Measurements from ENCODE around the gene ABCB9. TPM values are rescaled to one million over a fixed set of nuclear protein-coding genes. Genes with fewer than 3 reads are reported as not detected.
A peak's percentile ranks its signal among the peaks of the same experiment; 100 is the strongest.
"Not testable (repeated sequence)": the region's sequence is repeated elsewhere in the genome, so short reads cannot be mapped to it uniquely, and the experiment has no call there.

ABCB9 gene
- total RNA-seq, 1 experiment from 2014 or later = 14.7 TPM

- Histone ChIP-seq H3K4me2 (ENCODE audit: low read length) (peak overlapping the region; percentile 70), H3K27me3 (ENCODE audit: insufficient read depth, low read length) (no peaks in the 10 kb centered on the region), H3K9ac (ENCODE audit: low read length) (0 out of 2 replicates have a peak overlapping the region, but pooled peaks have one; percentile 20), H4K20me1 (ENCODE audit: insufficient read depth) (no peaks in the 10 kb centered on the region), H3K4me1 (ENCODE audit: control insufficient read depth in 1 of 2, insufficient read depth in 2 of 2, low read length in 2 of 2) (peaks cover 70 to 79% of the 10 kb centered on the region in 2 experiments), H3K4me3 (replicated peaks in 1 of 2; ENCODE audit: low read depth in 1 of 2, low read length in 2 of 2) (no peak overlapping the region), H3K27ac (ENCODE audit: low read depth, low read length) (peak overlapping the region; percentile 27; the same call in 1 of the 2 replicates), H3K9me3 (ENCODE audit: control insufficient read depth in 1 of 2, insufficient read depth in 1 of 2, low read depth in 1 of 2, low read length in 2 of 2) (no peaks in the 10 kb centered on the region), H3K36me3 (ENCODE audit: control insufficient read depth in 1 of 2, insufficient read depth in 2 of 2, low read length in 2 of 2) (no peaks in the 10 kb centered on the region), H3K9me2 (ENCODE audit: insufficient read depth) (no peaks in the 10 kb centered on the region), H2AFZ (ENCODE audit: low read depth, low read length, poor library complexity, severe bottlenecking) (no peak overlapping the region), H3K79me2 (ENCODE audit: insufficient read depth, low read length) (no peaks in the 10 kb centered on the region)
- DNase-seq (ENCODE audit: low read depth, low spot score) (no peak), ATAC-seq (peak; percentile 6; the same call in 1 of the 2 replicates)
- ChIA-PET POLR2A (interaction anchor here (0.6 to 1.8 kb wide), 2 partner anchors 21 to 50 kb away, joined by 3 to 7 read pairs; no protein-coding TSS in a partner anchor), RAD21 (ENCODE audit: low non-redundant PET in 1 of 2, low total read pairs in 2 of 2, uncharacterized antibody in 2 of 2, unreplicated experiment in 2 of 2) (no interaction called here), CTCF (no interaction called here)
- intact Hi-C loops (cut with micrococcal nuclease) = no loop called here
- no peak for TF ChIP-seq SP1 (IDR thresholded peaks at IDR 0.05; ENCODE audit: low read depth)
- TF ChIP-seq EGR1 (IDR thresholded peaks at IDR 0.05; ENCODE audit: low read depth) = no peak
- TF ChIP-seq FOSL1 (IDR thresholded peaks at IDR 0.05; ENCODE audit: low read depth) = no peak
- TF ChIP-seq POLR2AphosphoS5 (IDR thresholded peaks at IDR 0.05; ENCODE audit: low read depth, low read length) = 0 out of 2 replicates have a peak, but pooled peaks have one; percentile 13
- no TSS peak for BruUV-seq (replicated peaks)
Measured at GRCh38 chr12:122942637-122943036, 23.6 kb downstream of the ABCB9 start.

DNA sequence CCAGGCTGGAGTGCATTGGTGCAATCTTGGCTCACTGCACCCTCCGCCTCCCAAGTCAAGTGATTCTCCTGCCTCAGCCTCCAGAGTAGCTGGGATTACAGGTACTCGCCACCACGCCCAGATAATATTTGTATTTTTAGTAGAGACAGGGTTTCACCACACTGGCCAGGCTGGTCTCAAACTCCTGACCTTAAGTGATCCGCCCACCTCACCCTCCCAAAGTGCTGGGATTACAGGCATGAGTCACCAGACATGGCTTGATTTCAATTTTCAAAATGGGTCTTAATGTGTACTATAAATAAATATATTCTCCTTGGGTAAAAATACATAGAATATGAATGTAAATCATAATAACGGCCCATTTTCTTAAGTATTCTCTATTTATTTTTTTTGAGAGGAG lies 24.9 kb downstream of the ABCB9 start:
- intact Hi-C loops (cut with micrococcal nuclease); H3K27me3 ChIP-seq (ENCODE audit: insufficient read depth, low read length); DNase-seq (ENCODE audit: low read depth, low spot score); RAD21 ChIA-PET (ENCODE audit: low non-redundant PET in 1 of 2, low total read pairs in 2 of 2, uncharacterized antibody in 2 of 2, unreplicated experiment in 2 of 2); H3K4me3 ChIP-seq (replicated peaks in 1 of 2; ENCODE audit: low read depth in 1 of 2, low read length in 2 of 2); H3K36me3 ChIP-seq (ENCODE audit: control insufficient read depth in 1 of 2, insufficient read depth in 2 of 2, low read length in 2 of 2); H3K9ac ChIP-seq (ENCODE audit: low read length); ATAC-seq; H3K27ac ChIP-seq (ENCODE audit: low read depth, low read length); H2AFZ ChIP-seq (ENCODE audit: low read depth, low read length, poor library complexity, severe bottlenecking); H4K20me1 ChIP-seq (ENCODE audit: insufficient read depth); H3K79me2 ChIP-seq (ENCODE audit: insufficient read depth, low read length); H3K9me3 ChIP-seq (ENCODE audit: control insufficient read depth in 1 of 2, insufficient read depth in 1 of 2, low read depth in 1 of 2, low read length in 2 of 2); H3K9me2 ChIP-seq (ENCODE audit: insufficient read depth); BruUV-seq (replicated peaks); CTCF ChIA-PET: not testable (repeated sequence)
- Histone ChIP-seq H3K4me2 (ENCODE audit: low read length) (peak overlapping the region; percentile 70), H3K4me1 (ENCODE audit: control insufficient read depth in 1 of 2, insufficient read depth in 2 of 2, low read length in 2 of 2) (peaks cover 57 to 66% of the 10 kb centered on the region in 2 experiments)
- POLR2A ChIA-PET = interaction anchor here (1.2 to 1.8 kb wide), 3 partner anchors 16 to 292 kb away, joined by 3 to 7 read pairs (median 3); partner anchors contain the start of genes MPHOSPH9 and MTRFR

Measured in HCT116 (cell line).